ENCODE measurements around the gene ZDHHC19. TPM values are rescaled to one million over a fixed set of nuclear protein-coding genes. Genes with fewer than 3 reads are reported as not detected.
"Not testable (repeated sequence)": the region's sequence is repeated elsewhere in the genome, so short reads cannot be mapped to it uniquely, and the experiment has no call there.

The ZDHHC19 gene, protein sequence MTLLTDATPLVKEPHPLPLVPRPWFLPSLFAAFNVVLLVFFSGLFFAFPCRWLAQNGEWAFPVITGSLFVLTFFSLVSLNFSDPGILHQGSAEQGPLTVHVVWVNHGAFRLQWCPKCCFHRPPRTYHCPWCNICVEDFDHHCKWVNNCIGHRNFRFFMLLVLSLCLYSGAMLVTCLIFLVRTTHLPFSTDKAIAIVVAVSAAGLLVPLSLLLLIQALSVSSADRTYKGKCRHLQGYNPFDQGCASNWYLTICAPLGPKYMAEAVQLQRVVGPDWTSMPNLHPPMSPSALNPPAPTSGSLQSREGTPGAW
- total RNA-seq (0.19 TPM), polyA plus RNA-seq (0.68 TPM)
- long read RNA-seq, donor 1 = 0 reads
- long read RNA-seq, donor 2 = 0 reads
- long read RNA-seq, donor 3 = 0 reads
- long read RNA-seq, donor 4 = 0 reads
- long read RNA-seq, donor 5 = 0 reads
- long read RNA-seq, donor 6 = 0 reads
- long read RNA-seq, donor 7 = 0 reads
- long read RNA-seq, donor 8 = 0 reads
- long read RNA-seq, donor 9 = 0 reads
- long read RNA-seq, donor 10 = 0 reads

DNA sequence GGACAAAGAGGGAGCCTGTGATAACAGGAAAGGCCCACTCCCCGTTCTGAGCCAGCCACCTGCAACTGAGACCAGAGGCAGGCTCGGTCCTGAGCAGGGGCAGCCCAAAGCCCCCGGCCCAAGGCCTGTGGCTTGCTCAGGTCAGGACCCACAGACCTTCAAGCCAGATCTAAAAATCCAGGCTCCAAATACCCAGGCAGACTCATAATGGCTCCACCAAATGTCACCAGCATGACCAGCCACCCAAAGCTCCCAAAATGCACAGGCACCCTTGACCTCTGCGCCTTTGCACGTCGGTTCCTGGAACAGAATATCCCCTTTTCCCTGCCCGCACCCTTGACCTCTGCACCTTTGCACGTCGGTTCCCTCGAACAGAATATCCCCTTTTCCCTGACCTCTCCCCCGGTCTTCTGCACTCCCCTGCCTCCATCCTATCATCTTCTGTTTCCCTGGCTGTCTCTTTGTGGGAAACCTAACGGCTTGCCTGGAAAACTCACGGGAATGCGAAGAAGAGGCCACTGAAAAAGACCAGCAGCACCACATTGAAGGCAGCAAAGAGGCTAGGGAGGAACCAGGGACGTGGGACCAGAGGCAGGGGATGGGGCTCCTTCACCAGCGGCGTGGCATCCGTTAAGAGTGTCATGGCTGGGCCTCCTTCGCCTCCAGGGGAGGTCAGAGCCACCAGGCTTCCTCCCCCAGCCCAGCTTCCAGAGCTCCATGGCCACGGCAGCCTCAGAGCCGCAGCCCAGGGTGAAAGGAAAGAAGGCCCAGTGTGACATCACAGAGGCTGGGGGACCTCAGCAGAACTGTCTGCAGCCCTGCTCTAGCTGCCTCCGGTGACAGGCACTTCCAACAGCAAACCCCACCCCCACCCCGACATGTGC, at the start of gene ZDHHC19:
Gene ZDHHC19 (minus strand): TSS at position 728 of the 884 bp plus-strand sequence. CDS start 85 bp downstream, at position 643.
- peaks cover 0 to 32% of the 10 kb centered on the region in 2 donors for H3K27me3 ChIP-seq (ENCODE audit: control insufficient read depth in 2 of 2, insufficient read depth in 1 of 2, low read length in 1 of 2)
- no peak for DNase-seq (ENCODE audit: low read depth in 6 of 9, low spot score in 9 of 9)

DNA sequence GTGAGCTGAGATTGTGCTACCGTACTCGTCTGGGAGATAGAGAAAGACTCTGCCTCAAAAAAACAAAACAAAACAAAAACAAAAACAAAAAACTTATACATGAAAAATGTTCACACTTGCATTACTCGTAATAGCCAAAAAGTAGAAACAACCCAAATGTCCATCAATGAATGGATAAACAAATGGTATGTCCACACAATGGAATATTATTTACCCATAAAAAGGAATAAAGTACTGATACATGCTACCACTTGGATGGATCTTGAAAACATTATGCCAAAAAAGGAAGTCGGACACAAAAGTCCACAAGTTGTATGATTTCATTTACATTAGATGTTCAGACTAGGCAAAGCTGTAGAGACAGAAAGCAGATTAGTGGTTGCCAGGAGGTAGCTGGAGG, 49.6 kb upstream of the ZDHHC19 start:
- 97% methylated on average over 4 of the region's 4 CpGs for WGBS
- Histone ChIP-seq H3K4me3 (ENCODE audit: low read length in 2 of 2) (no peak overlapping the region), H3K9me3 (ENCODE audit: control insufficient read depth in 2 of 2, insufficient read depth in 1 of 2, low read length in 1 of 2) (peaks cover 0 to 1% of the 10 kb centered on the region in 2 donors), H3K4me1 (ENCODE audit: control insufficient read depth in 2 of 2, insufficient read depth in 2 of 2, low read length in 2 of 2) (no peaks in the 10 kb centered on the region), H3K27me3 (ENCODE audit: control insufficient read depth in 2 of 2, insufficient read depth in 1 of 2, low read length in 1 of 2) (no peaks in the 10 kb centered on the region), H3K36me3 (ENCODE audit: control insufficient read depth in 2 of 2, insufficient read depth in 2 of 2, low read length in 1 of 2) (peaks cover 12 to 17% of the 10 kb centered on the region in 2 donors), H3K27ac (ENCODE audit: low read depth in 1 of 2, low read length in 1 of 2) (no peak overlapping the region)
- no peak for DNase-seq (ENCODE audit: low read depth in 6 of 9, low spot score in 9 of 9)

More for the DNA sequence above, at the start of gene ZDHHC19:
- 93% methylated on average over 23 of the region's 23 CpGs for WGBS
- Histone ChIP-seq H3K36me3 (ENCODE audit: control insufficient read depth in 2 of 2, insufficient read depth in 2 of 2, low read length in 1 of 2) (no peaks in the 10 kb centered on the region), H3K4me1 (ENCODE audit: control insufficient read depth in 2 of 2, insufficient read depth in 2 of 2, low read length in 2 of 2) (peaks cover 3 to 8% of the 10 kb centered on the region in 2 donors), H3K4me3 (ENCODE audit: low read length in 2 of 2) (no peak within 1 kb of the TSS), H3K27ac (ENCODE audit: low read depth in 1 of 2, low read length in 1 of 2) (no peak within 1 kb of the TSS), H3K9me3 (ENCODE audit: control insufficient read depth in 2 of 2, insufficient read depth in 1 of 2, low read length in 1 of 2) (peaks cover 0 to 9% of the 10 kb centered on the region in 2 donors)

DNA sequence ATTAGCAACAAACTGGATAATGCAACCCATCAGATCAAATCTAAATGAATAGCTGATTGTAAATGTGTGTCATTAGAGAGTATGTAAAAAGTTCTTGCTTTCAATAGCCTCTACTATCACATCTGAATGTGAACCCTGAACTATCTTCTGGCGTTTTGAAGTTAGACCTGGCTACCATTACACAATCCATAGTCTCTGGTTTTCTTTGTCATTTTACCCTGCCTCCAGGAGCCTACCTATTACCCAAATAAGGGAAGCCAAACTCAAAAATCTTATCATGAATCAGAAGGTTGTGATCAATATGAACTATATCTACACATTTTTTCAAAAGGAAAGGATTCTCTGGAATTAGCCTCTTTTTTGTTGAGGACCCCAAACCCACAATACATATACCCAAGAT, 44.6 kb upstream of the ZDHHC19 start:
- no peaks in the 10 kb centered on the region for H3K9me3 ChIP-seq (ENCODE audit: control insufficient read depth in 2 of 2, insufficient read depth in 1 of 2, low read length in 1 of 2)
- H3K27ac ChIP-seq (ENCODE audit: low read depth in 1 of 2, low read length in 1 of 2) = no peak overlapping the region
- no peaks in the 10 kb centered on the region for H3K4me1 ChIP-seq (ENCODE audit: control insufficient read depth in 2 of 2, insufficient read depth in 2 of 2, low read length in 2 of 2)
- 96% methylated on average over 1 of the region's 1 CpG for WGBS
- H3K36me3 ChIP-seq (ENCODE audit: control insufficient read depth in 2 of 2, insufficient read depth in 2 of 2, low read length in 1 of 2) = peaks cover 7 to 19% of the 10 kb centered on the region in 2 donors
- no peak for DNase-seq (ENCODE audit: low read depth in 6 of 9, low spot score in 9 of 9)
- H3K4me3 ChIP-seq (ENCODE audit: low read length in 2 of 2) = no peak overlapping the region
- H3K27me3 ChIP-seq (ENCODE audit: control insufficient read depth in 2 of 2, insufficient read depth in 1 of 2, low read length in 1 of 2) = no peaks in the 10 kb centered on the region

DNA sequence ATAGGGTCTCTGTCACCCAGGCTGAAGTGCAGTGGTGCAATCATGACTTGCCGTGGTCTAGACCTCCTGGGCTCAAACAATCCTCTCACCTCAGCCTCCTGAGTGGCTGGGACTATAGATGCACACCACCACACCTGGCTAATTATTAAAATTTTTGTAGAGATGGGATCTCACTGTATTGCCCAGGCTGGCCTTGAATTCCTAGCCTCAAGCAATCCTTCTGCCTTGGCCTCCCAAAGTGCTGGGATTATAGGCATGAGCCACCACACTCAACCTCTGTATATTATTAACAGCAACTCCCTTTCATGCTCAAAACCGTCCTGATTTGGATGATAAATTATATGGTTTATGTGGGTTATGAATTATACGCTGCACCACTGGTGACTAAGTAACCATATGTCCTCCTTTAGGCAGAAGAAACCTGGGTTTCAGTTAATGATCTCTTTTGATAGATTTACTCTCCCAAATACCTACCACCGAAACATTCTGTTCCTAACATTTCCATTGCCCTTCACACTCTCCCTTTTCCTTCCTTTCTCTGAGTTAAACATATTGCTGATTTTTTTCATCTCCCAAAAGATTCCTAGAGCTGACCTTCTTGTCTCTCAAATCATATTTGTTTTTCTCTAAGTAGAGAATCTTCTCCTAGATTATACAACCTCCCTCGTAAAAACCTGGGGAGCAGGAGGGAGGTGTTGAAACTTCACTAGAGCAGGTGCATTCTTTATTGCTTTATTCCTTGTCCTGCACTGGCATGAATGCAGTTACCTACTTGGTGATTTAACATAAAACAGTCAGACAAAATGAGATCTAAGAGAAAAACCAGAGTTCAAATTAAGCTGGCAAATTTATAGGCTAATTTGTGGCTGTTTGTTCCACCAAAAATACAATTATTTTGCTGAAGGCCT, 43.4 kb upstream of the ZDHHC19 start:
- H3K27me3 ChIP-seq (ENCODE audit: control insufficient read depth in 2 of 2, insufficient read depth in 1 of 2, low read length in 1 of 2) = no peaks in the 10 kb centered on the region
- DNase-seq (ENCODE audit: low read depth in 6 of 9, low spot score in 9 of 9) = no peak
- no peaks in the 10 kb centered on the region for H3K9me3 ChIP-seq (ENCODE audit: control insufficient read depth in 2 of 2, insufficient read depth in 1 of 2, low read length in 1 of 2)
- H3K4me1 ChIP-seq (ENCODE audit: control insufficient read depth in 2 of 2, insufficient read depth in 2 of 2, low read length in 2 of 2) = no peaks in the 10 kb centered on the region
- 88% methylated on average over 5 of the region's 5 CpGs for WGBS
- no peak overlapping the region for H3K4me3 ChIP-seq (ENCODE audit: low read length in 2 of 2)
- peaks cover 9 to 19% of the 10 kb centered on the region in 2 donors for H3K36me3 ChIP-seq (ENCODE audit: control insufficient read depth in 2 of 2, insufficient read depth in 2 of 2, low read length in 1 of 2)
- no peak overlapping the region for H3K27ac ChIP-seq (ENCODE audit: low read depth in 1 of 2, low read length in 1 of 2)

DNA sequence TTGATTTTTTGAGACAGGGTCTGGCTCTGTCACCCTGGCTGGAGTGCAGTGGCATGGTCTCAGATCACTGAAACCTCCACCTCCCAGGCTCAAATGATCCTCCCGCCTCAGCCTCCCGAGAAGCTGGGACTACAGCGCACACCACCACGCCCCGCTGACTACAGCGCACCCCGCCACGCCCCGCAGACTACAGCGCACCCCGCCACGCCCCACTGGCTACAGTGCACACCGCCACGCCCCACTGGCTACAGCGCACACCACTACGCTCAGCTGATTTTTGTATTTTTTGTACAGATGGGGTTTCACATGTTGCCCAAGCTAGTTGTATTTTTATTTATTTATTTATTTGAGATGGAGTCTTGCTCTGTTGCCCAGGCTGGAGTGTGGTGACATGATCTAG, 40.7 kb upstream of the ZDHHC19 start:
- Histone ChIP-seq H3K27ac (ENCODE audit: low read depth in 1 of 2, low read length in 1 of 2) (no peak overlapping the region), H3K9me3 (ENCODE audit: control insufficient read depth in 2 of 2, insufficient read depth in 1 of 2, low read length in 1 of 2) (no peaks in the 10 kb centered on the region), H3K27me3 (ENCODE audit: control insufficient read depth in 2 of 2, insufficient read depth in 1 of 2, low read length in 1 of 2) (no peaks in the 10 kb centered on the region), H3K4me1 (ENCODE audit: control insufficient read depth in 2 of 2, insufficient read depth in 2 of 2, low read length in 2 of 2) (no peaks in the 10 kb centered on the region), H3K4me3 (ENCODE audit: low read length in 2 of 2) (no peak overlapping the region), H3K36me3 (ENCODE audit: control insufficient read depth in 2 of 2, insufficient read depth in 2 of 2, low read length in 1 of 2) (peaks cover 20 to 25% of the 10 kb centered on the region in 2 donors)
- no peak for DNase-seq (ENCODE audit: low read depth in 6 of 9, low spot score in 9 of 9)
- WGBS = 99% methylated on average over 16 of the region's 16 CpGs

DNA sequence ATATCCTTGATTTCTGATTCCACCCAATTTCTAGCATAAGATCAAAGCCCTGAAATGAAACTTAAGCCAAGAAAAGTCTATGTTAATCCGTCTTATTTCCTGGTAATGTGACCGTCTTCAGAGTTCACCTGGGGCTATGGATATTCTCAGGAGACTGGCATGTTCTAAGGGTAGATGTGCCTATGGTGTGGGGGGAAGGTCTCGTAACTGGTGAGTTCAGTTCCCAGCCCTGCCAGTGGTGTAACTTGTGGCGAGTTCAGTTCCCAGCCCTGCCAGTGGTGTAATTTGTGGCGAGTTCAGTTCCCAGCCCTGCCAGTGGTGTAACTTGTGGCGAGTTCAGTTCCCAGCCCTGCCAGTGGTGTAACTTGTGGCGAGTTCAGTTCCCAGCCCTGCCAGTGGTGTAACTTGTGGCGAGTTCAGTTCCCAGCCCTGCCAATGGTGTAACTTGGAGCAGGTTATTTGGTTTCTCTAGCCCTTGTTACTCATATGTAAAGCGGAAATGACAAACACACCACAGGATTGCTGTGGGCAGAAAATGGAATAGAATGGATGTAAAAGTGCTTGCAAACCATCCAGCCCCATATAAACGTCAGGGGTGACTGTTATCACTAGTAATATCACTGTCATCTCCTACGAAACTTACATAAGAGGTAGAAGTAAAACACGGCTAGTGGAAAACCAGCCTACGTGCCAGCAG, 35.6 kb upstream of the ZDHHC19 start:
- H3K36me3 ChIP-seq (ENCODE audit: control insufficient read depth in 2 of 2, insufficient read depth in 2 of 2, low read length in 1 of 2) = peaks cover 35 to 39% of the 10 kb centered on the region in 2 donors

DNA sequence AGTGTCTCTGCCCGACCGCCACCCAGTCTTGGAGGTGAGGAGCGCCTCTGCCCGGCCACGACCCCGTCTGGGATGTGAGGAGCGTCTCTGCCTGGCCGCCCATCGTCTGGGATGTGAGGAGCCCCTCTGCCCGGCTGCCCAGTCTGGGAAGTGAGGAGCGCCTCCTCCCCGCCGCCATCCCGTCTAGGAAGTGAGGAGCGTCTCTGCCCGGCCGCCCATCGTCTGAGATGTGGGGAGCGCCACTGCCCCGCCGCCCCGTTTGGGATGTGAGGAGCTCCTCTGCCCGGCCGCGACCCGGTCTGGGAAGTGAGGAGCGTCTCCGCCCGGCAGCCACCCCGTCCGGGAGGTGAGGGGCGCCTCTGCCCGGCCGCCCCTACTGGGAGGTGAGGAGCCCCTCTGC, 33.0 kb upstream of the ZDHHC19 start:
- H3K27ac ChIP-seq (ENCODE audit: low read depth in 1 of 2, low read length in 1 of 2); DNase-seq (ENCODE audit: low read depth in 6 of 9, low spot score in 9 of 9); H3K9me3 ChIP-seq (ENCODE audit: control insufficient read depth in 2 of 2, insufficient read depth in 1 of 2, low read length in 1 of 2); H3K4me3 ChIP-seq (ENCODE audit: low read length in 2 of 2); H3K27me3 ChIP-seq (ENCODE audit: control insufficient read depth in 2 of 2, insufficient read depth in 1 of 2, low read length in 1 of 2); H3K4me1 ChIP-seq (ENCODE audit: control insufficient read depth in 2 of 2, insufficient read depth in 2 of 2, low read length in 2 of 2): not testable (repeated sequence)
- peaks cover 44 to 53% of the 10 kb centered on the region in 2 donors for H3K36me3 ChIP-seq (ENCODE audit: control insufficient read depth in 2 of 2, insufficient read depth in 2 of 2, low read length in 1 of 2)
- 99% methylated on average over 34 of the region's 34 CpGs for WGBS

More for the DNA sequence above, 35.6 kb upstream of the ZDHHC19 start:
- WGBS = 98% methylated on average over 13 of the region's 13 CpGs
- Histone ChIP-seq H3K27me3 (ENCODE audit: control insufficient read depth in 2 of 2, insufficient read depth in 1 of 2, low read length in 1 of 2) (no peaks in the 10 kb centered on the region), H3K27ac (ENCODE audit: low read depth in 1 of 2, low read length in 1 of 2) (no peak overlapping the region), H3K4me1 (ENCODE audit: control insufficient read depth in 2 of 2, insufficient read depth in 2 of 2, low read length in 2 of 2) (no peaks in the 10 kb centered on the region), H3K4me3 (ENCODE audit: low read length in 2 of 2) (no peak overlapping the region), H3K9me3 (ENCODE audit: control insufficient read depth in 2 of 2, insufficient read depth in 1 of 2, low read length in 1 of 2) (no peaks in the 10 kb centered on the region)
- DNase-seq (ENCODE audit: low read depth in 6 of 9, low spot score in 9 of 9) = no peak

DNA sequence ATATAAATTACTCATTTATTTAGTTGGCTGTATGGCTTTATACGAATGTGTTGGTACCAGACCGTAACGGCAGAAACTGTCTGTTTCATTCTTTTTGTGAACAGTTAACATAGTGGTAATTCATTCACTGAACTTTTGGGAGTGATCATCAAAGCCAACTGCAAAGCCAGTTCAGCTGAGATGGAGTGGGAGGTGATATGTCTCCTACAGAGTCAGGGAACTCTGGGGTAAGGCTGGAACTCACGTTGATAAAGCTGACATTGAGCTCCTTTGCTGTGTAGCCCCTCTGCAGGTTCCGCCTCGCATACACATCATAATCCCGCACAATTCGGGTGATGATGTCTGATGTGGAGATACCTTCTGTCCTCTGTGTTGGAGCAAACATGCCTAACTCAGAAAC, 30.5 kb upstream of the ZDHHC19 start:
- Histone ChIP-seq H3K27me3 (ENCODE audit: control insufficient read depth in 2 of 2, insufficient read depth in 1 of 2, low read length in 1 of 2) (no peaks in the 10 kb centered on the region), H3K36me3 (ENCODE audit: control insufficient read depth in 2 of 2, insufficient read depth in 2 of 2, low read length in 1 of 2) (peaks cover 49 to 61% of the 10 kb centered on the region in 2 donors), H3K9me3 (ENCODE audit: control insufficient read depth in 2 of 2, insufficient read depth in 1 of 2, low read length in 1 of 2) (no peaks in the 10 kb centered on the region), H3K4me1 (ENCODE audit: control insufficient read depth in 2 of 2, insufficient read depth in 2 of 2, low read length in 2 of 2) (peaks cover 5 to 8% of the 10 kb centered on the region in 2 donors), H3K4me3 (ENCODE audit: low read length in 2 of 2) (no peak overlapping the region), H3K27ac (ENCODE audit: low read depth in 1 of 2, low read length in 1 of 2) (no peak overlapping the region)
- DNase-seq (ENCODE audit: low read depth in 6 of 9, low spot score in 9 of 9) = no peak
- WGBS = 93% methylated on average over 8 of the region's 8 CpGs

Measured in thymus (tissue), 14 donors.